ENCODE measurements around the gene ARHGAP15.

GRCh38 chr2:143704451-143705106 is 575.4 kb downstream of the ARHGAP15 start:
- TF ChIP-seq POLR2A (IDR thresholded peaks at IDR 0.05) (no peak), CTCF (IDR thresholded peaks at IDR 0.05) (no peak), POLR2AphosphoS5 (IDR thresholded peaks at IDR 0.05) (no peak)
